GM08714 (cell line): ENCODE measurements around the gene ATG7.
"Not testable (repeated sequence)": the region's sequence is repeated elsewhere in the genome, so short reads cannot be mapped to it uniquely, and the experiment has no call there.

Source experiments
- H3K4me3 ChIP-seq: fragments of 200-500 bp; sonication (Bioruptor generic); 2 replicates; pipeline ENCODE4 v1.5.1; 2014; ENCODE audit warnings: mild to moderate bottlenecking, low read length, inconsistent platforms
- ZNF274 ChIP-seq: IDR thresholded peaks from 2 replicates; pipeline ENCODE4 v1.6.1; 2012; ENCODE audit warnings: mild to moderate bottlenecking, low read depth, low read length

The ATG7 gene

DNA sequence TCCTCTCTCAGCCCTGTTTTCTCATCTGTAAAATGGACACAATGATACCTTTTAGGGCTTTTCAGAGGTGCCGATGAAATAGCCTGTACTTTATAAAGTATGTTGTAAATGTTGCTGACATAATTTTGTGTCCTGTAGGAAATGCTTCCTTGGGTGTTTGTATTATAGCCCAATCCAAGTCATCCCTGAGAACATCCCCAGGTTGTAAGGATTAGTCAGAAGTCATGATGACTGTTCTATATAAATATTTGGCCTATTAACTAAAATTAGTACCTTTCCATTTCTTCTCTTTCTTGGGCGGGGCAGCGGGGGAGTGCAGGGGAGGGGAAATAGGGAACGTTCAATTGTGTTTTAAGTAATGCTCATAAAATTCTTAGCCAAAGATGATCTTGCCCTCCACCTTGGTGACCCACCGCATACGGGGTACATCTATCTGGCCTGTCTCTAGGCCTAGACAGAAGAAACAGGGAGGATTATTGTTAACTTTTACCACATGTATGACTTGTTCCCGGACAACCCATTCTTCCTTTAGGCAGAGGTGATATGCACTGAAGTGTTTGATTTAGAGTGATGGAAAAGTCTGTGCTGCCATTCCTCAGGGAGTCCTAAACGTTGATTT is 250.9 kb downstream of the ATG7 start:
- no peak overlapping the region for H3K4me3 ChIP-seq
- TF ChIP-seq ZNF274 = no peak

DNA sequence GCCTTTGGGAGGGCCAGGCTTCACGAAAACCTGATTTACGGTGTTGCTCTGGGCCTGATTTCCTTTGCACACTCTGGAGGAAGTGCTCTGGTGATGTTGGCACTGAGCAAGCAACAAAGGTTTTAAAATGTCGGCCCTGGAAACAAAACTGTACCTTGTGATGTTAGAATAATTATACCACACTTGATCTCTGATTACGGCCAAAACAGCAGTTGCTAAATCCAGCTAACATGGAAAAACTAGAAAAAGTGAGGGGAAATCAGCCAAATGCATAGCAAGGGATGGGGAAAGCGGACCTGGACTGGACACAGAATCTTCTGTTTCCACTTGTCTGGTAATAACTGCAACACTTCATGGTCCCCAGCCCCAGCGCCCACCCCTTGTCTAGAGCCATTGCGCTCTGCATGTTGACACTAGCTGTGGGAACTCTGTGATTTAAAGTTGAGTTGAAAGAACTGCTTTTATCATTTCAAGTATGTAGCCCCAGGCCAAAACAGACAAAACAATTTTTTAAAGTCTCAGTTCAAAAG is 251.4 kb downstream of the ATG7 start:
- no peak overlapping the region for H3K4me3 ChIP-seq
- no peak for TF ChIP-seq ZNF274

DNA sequence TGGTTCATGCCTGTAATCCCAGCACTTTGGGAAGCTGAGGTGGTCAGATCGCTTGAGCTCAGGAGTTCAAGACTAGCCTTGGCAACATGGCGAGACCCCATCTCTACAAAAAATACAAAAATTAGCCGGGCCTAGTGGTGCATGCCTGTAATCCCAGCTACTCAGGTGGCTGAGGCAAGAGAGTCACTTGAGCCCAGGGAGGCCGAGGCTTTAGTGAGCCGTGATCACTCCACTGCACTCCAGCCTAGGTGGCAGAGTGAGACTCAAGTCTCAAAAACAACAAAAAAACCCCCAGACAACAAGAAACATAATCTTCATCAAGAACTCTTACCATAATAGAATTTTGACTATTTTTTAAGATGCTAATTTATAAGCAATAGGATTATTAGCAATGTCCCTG is 253.9 kb downstream of the ATG7 start:
- not testable (repeated sequence) for H3K4me3 ChIP-seq

DNA sequence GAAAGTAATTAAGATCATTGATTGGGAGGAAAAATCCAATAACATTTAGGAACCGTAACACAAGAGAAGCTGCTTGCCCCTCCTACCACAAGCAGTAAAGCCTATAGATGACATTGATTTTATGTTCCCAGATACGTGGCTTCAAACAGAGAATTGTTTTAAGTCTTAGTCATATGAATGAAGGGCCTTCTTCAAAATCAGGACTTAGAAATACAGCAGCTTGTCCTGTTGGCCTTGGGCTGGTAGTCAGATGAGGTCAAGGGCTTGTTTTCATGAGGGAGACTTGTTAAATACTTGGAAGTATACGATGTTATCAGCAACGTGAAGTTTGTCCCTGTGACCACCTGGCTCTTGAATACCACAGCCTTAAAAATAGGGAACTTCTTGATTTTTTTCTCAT is 257.1 kb downstream of the ATG7 start:
- TF ChIP-seq ZNF274 = no peak

DNA sequence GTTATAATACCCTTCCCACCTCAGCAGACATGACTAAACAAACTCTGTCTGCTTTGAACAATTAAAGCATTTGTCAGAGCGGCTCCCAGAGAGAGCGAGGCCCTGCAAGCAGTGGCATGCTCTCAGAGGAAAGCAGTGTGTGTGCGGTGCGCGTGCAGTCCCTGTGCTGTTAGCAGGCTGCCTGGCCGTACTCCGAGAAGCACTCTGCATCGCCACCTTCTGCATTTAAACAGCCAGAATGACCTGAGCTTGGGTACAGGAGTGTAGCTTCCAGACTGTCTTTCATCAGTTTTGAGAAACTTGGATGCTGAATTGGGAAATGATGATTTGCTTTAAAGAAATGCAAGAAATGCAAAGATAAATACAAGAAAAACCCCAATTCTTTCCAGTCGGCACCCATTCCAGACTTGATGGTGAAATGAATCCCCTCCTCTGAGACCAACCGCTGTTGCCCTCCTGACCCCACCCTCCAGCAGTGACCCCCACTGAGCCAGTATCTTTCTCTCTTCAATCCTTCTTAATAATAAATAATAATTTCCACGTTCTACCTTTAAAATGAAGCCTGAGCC is 258.0 kb downstream of the ATG7 start:
- H3K4me3 ChIP-seq = no peak overlapping the region
- no peak for TF ChIP-seq ZNF274

More for the DNA sequence above, 257.1 kb downstream of the ATG7 start:
- no peak overlapping the region for H3K4me3 ChIP-seq

DNA sequence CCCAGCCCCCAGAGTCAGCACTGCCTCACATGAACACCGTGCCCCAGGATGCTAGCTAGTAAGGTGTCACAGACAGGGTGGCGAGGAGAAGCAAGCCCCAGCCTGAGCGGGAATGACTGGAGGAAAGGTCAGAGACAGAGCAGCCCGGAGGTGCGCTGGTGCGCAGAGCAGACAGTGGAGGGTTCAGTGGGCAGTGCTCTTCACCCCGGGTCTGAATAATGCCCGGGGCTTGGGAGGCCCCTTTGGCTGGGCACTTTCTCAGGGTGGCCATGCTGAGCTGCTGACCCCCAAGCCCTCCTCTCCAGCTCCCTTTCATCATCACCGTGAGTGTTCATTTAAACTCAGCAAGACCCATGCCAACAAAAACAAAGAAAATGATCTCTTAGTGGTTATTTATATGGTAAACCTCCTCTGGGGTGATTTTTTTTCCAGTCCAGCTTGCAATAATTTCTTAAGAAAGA is 260.8 kb downstream of the ATG7 start:
- no peak for TF ChIP-seq ZNF274
- no peak overlapping the region for H3K4me3 ChIP-seq

DNA sequence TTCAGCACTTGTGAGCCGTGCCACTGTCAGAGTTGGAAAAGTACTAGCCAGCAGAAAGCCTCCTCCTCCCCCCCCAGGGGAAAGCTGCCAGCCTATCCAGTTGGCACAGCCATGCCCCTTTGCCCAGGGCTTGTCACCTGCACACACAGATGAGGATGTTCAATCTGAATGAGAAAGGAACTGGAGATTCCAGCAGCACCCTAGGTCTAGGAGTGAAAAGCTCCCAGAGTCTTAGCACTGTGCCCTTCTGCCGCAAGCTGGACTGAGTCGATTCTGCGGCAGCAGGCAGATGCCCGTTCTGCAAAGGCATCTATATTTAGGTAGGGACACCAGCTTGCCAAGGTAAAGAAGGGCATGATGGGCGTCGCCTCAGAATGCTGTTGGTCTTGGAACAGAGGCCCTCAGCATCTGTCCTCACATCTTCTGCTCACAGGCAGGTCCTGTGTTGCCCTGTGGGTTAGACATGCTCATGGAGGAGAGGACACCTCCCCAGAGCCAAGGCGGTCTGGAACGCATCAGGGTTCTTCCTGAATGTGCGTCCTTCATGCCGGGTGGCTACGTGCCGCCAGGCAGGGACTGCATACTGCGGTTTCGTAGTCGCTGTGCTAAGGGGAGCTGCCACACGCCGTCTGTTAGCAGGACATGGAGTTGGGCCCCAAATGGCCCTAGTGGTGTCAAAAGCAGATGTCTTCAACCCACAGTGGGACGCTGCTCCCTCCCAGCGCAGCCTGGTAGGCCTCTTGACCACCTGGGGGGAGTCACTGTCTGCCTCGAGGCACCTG is 262.0 kb downstream of the ATG7 start:
- no peak overlapping the region for H3K4me3 ChIP-seq
- no peak for TF ChIP-seq ZNF274

DNA sequence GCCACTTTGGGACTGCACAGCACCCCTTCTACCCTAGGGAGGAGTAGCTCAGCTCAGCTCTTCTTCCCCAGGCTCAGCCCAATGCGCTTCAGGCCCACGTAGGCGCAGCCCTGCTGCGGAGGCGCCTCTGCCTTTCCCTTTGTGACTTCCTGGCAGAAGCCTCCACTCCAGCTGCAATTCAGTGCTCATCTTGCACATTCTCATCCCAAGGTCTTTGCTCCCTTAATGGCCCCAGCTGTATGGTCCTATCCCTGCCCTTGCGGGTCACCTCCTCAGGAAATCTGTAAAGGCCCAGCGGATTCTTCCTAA is 262.6 kb downstream of the ATG7 start:
- no peak overlapping the region for H3K4me3 ChIP-seq
- no peak for TF ChIP-seq ZNF274

DNA sequence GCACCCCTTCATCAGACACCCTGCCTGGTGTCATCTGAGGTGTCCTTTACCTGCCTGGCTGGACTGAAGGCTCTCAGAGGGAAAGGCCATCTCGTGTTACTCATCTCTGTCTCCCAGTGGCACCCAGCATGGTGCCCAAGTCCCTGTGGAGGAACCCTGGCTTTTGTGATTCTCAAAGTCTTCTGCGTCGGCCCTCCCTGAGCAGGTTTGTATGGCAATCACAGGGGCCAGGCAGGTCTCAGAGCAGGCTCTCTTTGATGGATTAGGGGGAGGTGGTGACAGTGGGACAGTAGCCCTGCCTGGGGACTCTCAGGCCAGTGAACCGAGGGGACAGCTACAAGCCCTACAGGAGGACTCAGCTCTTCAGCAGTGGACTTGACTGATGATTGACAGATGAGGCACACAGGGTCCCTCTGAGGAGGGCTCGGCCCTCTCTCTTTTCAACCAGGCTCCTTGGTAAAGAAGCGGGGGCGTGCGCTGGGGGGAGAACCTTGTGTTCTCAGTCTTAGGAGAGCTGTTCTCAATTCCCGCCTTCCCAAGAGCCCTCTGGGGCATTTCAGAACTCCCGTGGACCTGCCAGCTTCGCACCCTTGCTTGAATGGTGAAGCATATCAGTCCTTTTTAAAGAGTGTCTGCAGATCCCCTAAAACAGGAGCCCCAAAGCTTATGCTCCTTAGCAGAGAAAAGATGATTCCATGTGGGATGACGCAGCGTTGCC is 263.2 kb downstream of the ATG7 start:
- no peak for TF ChIP-seq ZNF274
- H3K4me3 ChIP-seq = no peak overlapping the region

DNA sequence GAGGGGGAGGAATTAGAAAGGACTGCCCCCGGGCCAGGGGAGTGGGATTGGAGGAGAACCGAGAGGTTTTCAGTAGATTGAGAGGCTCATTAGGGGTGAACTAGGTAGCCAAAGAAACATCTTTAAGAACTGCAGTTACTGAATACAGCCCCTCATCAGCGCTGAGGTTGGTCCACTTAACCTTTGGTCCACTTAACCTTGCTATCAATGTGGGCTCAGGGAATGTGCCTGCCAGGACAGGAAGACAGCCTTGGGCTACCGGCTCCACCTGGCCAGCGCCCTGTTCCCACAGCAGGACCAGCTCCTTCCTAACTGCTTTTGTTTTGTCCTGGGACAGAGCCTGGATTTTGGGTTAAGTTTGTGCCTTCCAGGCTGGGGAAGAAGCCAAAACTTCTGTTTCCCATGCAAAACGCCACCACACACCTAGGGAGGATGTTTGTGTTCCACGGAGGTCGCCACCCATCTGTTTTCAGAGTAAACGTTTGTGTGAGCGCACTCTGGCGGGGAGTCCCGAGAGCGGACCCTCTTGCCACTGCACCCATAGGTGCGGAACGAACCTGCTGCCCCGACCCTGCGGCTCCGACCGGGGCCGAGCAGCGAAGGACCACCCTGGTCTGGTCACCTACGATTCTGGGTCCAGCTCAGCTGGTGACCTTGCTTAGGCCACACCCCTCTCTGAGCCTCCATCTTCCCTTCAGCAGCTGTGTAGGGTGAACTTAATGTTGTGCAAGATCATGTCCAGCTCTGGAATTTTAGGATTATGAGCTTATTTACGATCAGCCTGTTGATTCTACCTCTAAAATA is 264.1 kb downstream of the ATG7 start:
- no peak for TF ChIP-seq ZNF274
- no peak overlapping the region for H3K4me3 ChIP-seq

DNA sequence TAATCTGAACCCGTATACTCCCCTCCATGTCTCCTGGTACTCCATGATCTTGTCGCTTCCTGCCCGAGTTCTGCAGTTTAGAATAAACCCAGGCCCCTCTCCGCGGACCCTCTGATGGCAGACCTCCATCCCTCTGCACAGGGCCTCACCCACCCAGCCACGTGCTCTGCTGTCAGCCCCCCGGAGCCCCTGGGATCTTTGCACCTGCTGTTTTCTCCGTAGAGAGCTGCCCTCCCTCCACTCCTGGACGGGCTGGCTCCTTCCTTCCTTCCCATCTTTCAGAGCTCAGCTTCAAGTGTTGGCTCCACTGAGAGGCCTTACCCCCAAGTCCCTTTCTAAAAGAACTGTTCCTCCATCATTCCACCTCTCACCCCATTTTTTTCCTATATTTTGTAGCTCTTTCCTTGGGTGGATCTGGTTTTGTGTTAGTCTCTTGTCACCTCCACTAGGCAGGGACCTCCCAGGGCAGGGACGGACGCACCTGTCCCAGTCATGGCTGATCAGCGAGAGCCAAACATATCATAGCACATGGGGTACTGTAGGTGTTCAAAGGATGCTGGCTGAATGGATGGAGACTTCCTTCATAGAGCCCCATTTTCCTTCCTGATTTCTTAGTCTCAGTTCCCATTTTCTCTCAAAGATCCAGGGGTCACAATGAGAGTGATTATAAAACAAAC is 264.9 kb downstream of the ATG7 start:
- H3K4me3 ChIP-seq = no peak overlapping the region
- no peak for TF ChIP-seq ZNF274

DNA sequence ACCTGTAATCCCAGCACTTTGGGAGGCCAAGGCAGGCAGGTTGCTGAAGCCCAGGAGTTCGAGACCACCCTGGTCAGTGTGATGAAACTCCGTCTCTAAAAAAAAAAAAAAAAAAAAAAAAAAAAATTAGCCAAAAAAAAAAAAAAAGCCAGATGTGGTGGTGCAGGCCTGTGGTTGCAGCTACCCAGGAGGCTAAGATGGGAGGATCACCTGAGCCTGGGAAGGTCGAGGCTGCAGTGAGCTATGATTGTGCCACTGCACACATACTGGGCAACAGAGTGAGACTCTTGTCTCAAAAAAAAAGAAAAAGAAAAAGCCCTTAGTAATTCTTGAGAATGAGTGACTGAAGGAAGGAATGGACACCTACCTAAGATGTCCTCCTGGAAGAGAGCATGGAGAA is 266.4 kb downstream of the ATG7 start:
- no peak overlapping the region for H3K4me3 ChIP-seq
- no peak for TF ChIP-seq ZNF274

DNA sequence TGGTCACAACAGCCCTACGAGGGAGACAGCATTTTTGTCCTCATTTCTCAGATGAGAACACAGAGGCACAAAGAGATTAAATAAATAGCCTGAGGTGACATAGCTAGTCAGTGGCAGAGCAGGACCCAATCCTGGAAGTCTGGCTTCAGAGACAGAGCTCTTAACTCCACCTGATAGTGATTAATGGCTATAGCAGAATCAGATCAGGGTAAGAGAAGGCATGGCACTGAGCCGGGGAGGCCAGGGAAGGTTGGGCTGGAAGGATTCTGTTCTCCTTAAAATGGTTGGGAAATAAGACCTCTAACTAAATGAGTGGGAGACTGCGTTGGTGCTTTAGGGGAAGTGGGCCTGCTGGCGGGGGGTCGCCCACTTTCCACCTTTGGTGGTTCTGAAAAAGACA is 267.0 kb downstream of the ATG7 start:
- no peak overlapping the region for H3K4me3 ChIP-seq
- TF ChIP-seq ZNF274 = no peak

DNA sequence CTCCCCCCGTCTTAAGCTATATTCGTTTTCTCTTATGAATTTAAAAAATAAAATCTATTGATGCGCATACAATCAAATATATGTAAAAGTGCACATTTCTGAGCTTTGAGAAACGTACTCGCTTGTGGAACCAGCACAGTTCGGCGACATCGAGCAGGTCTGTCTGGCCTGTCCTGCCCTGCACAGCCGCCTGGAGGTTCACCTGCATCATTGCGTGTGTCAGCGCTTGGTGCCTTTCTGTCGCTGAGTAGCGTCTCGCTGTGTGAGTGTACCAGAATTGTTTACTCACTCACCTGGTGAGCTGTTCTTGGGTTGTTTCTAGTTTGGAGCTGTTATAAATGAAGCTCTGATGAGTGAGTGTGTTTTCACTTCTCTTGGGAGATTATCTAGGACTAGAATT is 267.5 kb downstream of the ATG7 start:
- TF ChIP-seq ZNF274 = no peak
- H3K4me3 ChIP-seq = no peak overlapping the region
